Measurements from ENCODE around the gene CHAF1A.
A peak's percentile ranks its signal among the peaks of the same experiment; 100 is the strongest.

The CHAF1A gene, protein sequence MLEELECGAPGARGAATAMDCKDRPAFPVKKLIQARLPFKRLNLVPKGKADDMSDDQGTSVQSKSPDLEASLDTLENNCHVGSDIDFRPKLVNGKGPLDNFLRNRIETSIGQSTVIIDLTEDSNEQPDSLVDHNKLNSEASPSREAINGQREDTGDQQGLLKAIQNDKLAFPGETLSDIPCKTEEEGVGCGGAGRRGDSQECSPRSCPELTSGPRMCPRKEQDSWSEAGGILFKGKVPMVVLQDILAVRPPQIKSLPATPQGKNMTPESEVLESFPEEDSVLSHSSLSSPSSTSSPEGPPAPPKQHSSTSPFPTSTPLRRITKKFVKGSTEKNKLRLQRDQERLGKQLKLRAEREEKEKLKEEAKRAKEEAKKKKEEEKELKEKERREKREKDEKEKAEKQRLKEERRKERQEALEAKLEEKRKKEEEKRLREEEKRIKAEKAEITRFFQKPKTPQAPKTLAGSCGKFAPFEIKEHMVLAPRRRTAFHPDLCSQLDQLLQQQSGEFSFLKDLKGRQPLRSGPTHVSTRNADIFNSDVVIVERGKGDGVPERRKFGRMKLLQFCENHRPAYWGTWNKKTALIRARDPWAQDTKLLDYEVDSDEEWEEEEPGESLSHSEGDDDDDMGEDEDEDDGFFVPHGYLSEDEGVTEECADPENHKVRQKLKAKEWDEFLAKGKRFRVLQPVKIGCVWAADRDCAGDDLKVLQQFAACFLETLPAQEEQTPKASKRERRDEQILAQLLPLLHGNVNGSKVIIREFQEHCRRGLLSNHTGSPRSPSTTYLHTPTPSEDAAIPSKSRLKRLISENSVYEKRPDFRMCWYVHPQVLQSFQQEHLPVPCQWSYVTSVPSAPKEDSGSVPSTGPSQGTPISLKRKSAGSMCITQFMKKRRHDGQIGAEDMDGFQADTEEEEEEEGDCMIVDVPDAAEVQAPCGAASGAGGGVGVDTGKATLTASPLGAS

DNA sequence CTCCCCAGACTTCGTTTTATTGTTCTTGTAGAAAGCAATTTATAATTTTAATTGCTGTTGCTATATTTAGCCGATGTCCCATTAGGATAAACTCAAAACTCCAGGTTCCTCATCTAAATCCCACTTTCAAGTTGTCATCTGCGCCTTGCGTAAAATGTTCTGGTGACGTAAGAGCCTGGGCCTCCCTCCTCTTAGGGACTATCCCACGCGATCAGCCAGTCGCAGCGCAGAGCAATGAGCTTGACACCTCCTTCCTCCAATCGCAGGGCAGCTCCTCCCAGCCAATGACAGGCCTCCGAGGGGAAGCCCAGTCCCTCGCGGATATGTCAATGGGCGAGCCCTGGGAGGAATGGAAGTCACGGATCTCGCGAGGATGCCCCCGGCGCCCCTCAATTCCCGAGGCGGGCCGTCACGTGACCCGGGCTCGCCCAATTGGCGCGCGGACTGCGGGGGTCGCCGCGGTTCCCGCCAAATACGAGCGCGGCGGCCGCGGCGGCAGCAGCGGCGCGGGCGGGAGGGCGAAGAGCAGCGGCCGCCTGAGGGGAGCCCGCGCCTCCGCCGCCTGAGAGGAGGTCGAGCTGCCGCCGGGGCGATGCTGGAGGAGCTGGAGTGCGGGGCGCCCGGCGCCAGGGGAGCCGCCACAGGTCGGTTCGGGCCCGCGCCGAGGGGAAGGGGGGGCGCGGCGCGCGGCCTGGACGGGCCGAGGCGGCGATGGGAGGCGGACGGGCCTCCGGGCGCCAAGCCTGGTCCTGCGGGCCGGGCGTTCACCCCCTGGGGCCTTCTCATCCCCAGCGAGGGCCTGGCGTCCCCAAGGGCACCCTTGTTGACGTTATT is at the start of gene CHAF1A:
Gene CHAF1A, plus strand, starts transcription at position 470 of the 834 bp plus-strand sequence. Its CDS starts 123 bp downstream, at position 593.
- Mint-ChIP-seq H3K27me3 (no peaks in the 10 kb centered on the region), H3K4me1 (peaks cover 49% of the 10 kb centered on the region), H3K4me3 (peak within 1 kb of the TSS; percentile 90), H3K36me3 (peaks cover 5% of the 10 kb centered on the region), H3K27ac (peak within 1 kb of the TSS; percentile 73), H3K9me3 (no peaks in the 10 kb centered on the region)
- peak; percentile 95 for ATAC-seq

DNA sequence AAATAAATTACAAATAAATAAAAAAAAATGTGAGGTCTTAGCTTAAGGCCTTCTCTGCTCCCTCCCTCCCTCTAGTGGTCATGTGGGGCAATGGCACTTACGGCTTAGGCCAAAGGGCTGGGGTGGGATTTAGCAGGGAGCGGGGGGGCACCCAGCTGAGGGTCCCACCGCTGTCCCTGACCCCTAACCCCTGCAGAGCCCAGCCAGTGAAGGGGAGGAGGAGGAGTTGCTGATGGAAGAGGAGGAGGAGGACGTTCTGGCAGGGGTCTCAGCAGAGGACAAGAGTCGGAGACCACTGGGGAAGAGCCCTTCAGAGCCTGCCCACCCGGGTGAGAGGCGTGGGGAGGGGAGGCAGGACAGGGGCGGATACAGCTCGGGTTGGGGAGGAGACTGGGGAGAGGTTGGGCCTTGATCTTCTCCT is 49.7 kb upstream of the CHAF1A start:
- no peak overlapping the region for H3K27ac Mint-ChIP-seq
- ATAC-seq = peak; percentile 67
- H3K4me3 Mint-ChIP-seq = no peak overlapping the region
- H3K27me3 Mint-ChIP-seq = no peaks in the 10 kb centered on the region
- H3K4me1 Mint-ChIP-seq = peaks cover 6% of the 10 kb centered on the region
- H3K36me3 Mint-ChIP-seq = peaks cover 38% of the 10 kb centered on the region
- no peaks in the 10 kb centered on the region for H3K9me3 Mint-ChIP-seq

DNA sequence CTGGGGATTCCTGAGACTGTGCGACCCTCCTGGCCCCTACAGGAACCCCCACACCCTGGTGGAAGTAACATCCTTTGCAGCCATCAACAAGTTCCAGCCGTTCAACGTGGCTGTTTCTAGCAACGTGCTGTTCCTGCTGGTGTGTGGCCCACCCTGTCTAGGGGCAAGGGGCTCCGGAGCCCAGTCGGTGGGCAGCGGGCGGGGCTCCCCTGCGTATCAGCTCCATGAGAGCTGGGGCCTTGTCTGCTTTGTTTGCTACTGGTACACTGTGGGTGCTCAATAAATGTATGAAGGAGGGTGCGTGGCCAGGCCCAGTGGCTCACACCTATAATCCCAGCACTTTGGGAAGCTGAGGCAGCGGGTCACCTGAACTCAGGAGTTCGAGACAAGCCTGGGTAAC is 48.2 kb upstream of the CHAF1A start:
- H3K36me3 Mint-ChIP-seq = peaks cover 38% of the 10 kb centered on the region

DNA sequence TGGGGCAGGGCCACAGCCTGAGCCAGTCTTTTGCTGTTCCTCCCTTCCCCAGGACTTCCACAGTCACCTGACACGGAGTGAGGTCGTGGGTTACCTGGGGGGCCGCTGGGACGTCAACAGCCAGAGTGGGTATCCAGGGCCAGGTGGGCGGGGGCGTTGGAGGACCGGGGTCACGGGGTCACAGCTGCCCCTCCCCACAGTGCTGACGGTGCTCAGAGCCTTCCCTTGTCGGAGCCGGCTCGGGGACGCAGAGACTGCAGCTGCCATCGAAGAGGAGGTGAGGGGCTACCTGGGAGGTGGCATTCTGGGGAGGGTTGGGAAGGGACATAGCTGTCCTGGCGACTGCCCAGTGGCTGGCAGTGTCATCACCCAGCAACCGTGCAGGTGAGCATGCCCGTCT is 47.5 kb upstream of the CHAF1A start:
- Mint-ChIP-seq H3K36me3 (peaks cover 35% of the 10 kb centered on the region), H3K4me3 (no peak overlapping the region), H3K27ac (no peak overlapping the region), H3K9me3 (no peaks in the 10 kb centered on the region), H3K27me3 (no peaks in the 10 kb centered on the region), H3K4me1 (peaks cover 6% of the 10 kb centered on the region)
- no peak for ATAC-seq

More for the DNA sequence above, 48.2 kb upstream of the CHAF1A start:
- Mint-ChIP-seq H3K27ac (no peak overlapping the region), H3K4me1 (peaks cover 6% of the 10 kb centered on the region), H3K9me3 (no peaks in the 10 kb centered on the region), H3K27me3 (no peaks in the 10 kb centered on the region), H3K4me3 (no peak overlapping the region)
- ATAC-seq = no peak

DNA sequence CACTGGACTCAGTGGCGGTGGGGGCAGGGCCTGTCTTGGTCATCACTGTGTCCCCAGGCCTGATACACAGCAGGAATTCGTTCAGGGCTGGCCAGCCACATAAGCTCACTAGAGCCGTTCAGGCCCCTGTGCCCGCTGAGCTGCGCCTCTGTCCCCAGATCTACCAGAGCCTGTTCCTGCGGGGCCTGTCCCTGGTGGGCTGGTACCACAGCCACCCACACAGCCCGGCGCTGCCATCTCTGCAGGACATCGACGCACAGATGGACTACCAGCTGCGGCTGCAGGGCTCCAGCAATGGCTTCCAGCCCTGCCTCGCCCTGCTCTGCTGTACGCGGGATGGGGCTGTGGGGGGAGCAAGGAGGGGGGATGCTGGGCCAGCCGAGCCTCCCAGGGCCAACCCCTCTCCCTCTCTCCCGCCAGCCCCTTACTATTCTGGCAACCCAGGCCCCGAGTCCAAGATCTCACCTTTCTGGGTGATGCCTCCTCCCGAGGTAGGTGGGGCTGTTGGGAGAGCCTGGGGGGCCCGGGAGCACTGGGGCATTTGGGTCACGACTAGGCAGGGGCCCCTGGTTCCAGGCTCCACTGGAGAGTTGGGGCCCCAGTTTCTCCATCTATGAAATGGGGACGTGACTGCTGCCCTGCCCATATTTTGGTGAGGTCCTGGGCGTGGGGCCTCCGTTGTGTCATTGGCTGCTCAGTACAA is 45.2 kb upstream of the CHAF1A start:
- Mint-ChIP-seq H3K27ac (no peak overlapping the region), H3K9me3 (no peaks in the 10 kb centered on the region), H3K36me3 (peaks cover 41% of the 10 kb centered on the region), H3K27me3 (no peaks in the 10 kb centered on the region), H3K4me3 (no peak overlapping the region), H3K4me1 (peaks cover 17% of the 10 kb centered on the region)
- ATAC-seq = no peak

DNA sequence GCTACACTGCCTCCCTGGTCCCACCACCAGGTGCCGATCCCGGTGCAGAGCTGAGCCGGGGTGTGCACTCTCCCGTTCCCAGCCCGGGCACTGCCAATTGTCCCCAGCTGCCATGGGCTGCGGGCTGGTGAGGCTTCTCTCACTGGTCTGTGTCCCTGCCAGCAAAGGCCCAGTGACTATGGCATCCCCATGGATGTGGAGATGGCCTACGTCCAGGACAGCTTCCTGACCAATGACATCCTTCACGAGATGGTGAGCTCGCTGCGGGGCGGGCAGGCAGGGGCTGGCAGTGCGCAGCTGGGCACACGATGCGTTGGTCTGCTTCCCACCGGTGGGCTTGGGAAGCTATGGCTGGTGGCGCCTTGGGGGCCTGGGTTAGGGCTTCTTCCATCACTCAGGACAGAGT is 44.5 kb upstream of the CHAF1A start:
- Mint-ChIP-seq H3K27me3 (no peaks in the 10 kb centered on the region), H3K4me3 (no peak overlapping the region), H3K4me1 (peaks cover 11% of the 10 kb centered on the region), H3K9me3 (no peaks in the 10 kb centered on the region), H3K27ac (no peak overlapping the region), H3K36me3 (peaks cover 36% of the 10 kb centered on the region)
- no peak for ATAC-seq

DNA sequence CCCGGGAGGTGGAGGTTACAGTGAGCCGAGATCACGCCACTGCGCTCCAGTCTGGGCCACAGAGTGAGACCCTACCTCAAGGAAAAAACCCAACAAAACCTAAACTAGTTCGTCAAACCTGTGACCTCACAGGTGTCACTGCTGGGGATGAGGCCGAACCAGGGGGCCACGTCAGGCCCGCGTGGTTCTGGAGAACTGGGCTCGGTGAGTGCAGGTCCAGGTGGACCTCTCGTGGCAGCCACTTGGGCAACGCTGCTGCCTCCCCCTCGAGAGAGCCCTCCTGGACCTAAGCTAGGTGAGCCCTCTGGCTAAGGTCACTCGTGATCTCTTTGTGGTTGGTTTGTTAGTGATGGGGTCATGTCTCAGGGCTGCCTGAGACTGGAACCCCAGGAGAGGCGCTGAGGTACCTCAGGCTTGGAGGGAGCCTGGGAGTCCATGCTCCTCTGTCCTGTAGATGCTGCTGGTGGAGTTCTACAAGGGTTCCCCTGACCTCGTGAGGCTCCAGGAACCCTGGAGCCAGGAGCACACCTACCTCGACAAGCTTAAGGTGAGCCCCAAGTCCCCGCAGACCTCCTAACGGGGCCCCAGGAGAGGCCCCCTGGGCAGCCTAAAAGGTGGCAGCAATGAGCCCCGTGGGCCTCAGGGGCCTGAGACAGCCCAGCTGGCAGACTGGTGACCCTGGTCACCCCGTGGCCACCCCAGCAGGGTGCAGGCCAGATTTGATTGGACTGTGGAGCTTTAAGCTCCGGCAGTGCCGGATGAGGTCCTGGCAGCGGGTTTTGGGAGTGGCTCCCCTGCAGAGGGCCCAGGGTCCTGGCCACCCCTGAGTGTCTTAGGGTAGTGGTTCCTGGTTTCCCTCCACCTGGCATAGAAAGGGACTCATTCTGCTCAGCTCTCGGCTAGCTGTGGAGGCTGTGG is 43.5 kb upstream of the CHAF1A start:
- Mint-ChIP-seq H3K27me3 (no peaks in the 10 kb centered on the region), H3K4me1 (peaks cover 11% of the 10 kb centered on the region), H3K9me3 (no peaks in the 10 kb centered on the region), H3K27ac (peak overlapping the region; percentile 5), H3K36me3 (peaks cover 40% of the 10 kb centered on the region), H3K4me3 (no peak overlapping the region)
- no peak for ATAC-seq

DNA sequence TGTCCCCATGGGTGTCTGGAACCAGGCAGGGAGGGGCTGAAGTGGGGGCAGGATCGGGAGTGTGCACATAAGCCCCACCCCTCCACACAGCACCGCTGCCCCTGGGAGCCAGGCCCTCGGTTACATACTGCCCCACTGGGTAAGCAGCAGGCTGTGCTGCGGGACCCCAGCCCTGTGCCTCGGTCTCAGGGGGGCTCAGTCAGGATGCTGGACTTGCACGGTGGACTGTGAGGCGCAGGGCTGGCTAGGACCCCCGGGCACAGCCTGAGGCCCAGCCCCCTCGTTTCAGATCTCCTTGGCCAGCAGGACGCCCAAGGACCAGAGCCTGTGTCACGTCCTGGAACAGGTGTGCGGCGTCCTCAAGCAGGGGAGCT is 42.8 kb upstream of the CHAF1A start:
- Mint-ChIP-seq H3K9me3 (no peaks in the 10 kb centered on the region), H3K36me3 (peaks cover 33% of the 10 kb centered on the region), H3K27ac (no peak overlapping the region), H3K27me3 (no peaks in the 10 kb centered on the region), H3K4me1 (peaks cover 11% of the 10 kb centered on the region), H3K4me3 (no peak overlapping the region)
- no peak for ATAC-seq

DNA sequence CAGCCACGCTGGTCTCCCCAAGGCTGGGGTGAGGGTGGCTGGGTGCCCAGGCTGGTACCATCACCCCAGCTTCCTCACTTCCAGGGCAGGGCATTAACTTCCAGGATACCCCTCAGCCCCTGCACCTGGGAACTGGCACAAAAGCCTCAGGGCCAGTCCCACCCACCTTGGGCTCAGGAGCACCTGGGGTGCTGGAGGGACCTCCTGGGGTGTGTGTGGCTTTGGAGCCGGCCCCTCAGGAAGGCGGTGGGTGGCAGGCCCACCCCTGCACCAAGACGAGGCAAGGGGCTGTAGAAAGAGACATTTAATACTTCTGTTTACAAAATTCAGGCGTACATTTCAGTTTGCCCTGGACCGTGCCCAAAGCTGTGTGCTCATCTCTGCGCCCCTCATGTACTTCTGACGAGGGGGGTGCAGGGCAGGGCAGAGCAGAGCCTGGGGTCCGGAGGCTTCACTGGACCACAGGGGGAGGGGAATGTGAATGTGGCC is 42.3 kb upstream of the CHAF1A start:
- no peak overlapping the region for H3K27ac Mint-ChIP-seq
- no peak for ATAC-seq
- no peaks in the 10 kb centered on the region for H3K9me3 Mint-ChIP-seq
- H3K4me1 Mint-ChIP-seq = peaks cover 11% of the 10 kb centered on the region
- peaks cover 32% of the 10 kb centered on the region for H3K36me3 Mint-ChIP-seq
- H3K4me3 Mint-ChIP-seq = no peak overlapping the region
- no peaks in the 10 kb centered on the region for H3K27me3 Mint-ChIP-seq

DNA sequence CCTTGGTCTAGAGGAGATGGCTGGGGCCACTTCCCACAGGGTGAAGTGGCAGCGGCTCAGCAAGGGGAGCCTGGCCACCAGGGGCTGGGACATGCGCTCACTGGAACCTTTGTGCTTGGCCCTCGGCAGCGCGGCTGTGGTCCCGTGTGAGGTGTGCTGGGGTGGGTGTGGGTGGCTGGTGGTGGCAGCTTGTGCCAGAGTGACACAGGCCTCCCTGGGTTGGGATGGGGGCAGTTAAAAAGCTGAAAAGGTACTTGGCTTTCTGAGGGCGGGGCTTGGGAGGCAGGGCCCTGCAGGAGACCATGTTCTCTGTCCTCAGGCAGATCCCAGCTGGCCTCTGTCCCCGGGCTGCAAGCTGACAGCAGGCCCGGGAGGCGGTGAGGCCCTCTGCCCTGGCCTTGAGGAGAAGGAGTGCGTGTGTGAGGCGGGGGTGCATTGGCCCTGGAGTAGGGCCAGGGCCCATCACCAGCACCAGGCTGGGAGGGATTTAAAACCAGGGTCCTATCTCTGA is 41.7 kb upstream of the CHAF1A start:
- no peak overlapping the region for H3K27ac Mint-ChIP-seq
- peaks cover 11% of the 10 kb centered on the region for H3K4me1 Mint-ChIP-seq
- no peak for ATAC-seq

DNA sequence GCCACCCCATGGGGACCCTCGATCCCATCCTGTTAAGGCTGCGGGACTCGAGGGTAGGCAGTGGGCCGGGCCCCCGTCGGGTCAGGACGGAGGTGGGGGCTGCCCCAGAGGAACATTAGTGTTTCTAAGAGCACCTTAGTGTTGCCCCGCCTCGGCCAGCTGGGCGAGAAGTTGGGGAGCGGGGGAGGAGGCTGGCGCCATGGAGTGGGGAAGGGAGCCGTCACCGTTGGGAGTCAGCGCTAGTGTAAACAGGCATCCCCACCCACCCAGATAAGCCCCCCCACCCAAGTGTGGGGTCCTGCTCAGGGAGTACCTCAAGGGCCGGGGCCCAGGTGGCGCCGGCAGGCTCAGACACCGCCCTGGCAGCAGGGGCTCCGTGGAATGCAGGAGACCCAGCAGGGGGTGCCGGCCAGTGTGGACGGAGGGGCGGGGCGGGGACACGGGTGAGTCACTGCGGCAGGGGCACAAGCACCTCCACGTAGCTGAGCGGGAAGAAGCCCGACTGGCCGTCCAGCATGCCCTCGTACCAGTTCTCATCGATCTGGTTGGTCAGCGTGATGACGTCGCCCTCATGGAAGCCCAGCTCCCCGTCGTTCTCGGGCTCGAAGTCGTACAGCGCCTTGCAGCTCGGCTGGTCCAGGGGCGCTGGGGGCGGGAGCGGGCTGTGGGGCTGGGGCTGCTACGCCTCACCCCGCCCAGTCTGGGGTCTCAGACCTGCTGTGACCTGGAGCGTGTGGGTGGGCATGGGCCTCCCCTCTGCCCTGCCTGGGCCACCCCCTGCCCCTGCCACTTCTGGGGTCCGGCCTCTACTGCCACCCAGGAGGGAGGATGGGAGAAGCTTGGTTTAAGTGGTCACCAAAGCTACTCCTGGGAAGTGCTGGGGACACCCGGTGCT is 41.0 kb upstream of the CHAF1A start:
- H3K4me1 Mint-ChIP-seq = peaks cover 11% of the 10 kb centered on the region
- H3K27me3 Mint-ChIP-seq = no peaks in the 10 kb centered on the region
- H3K27ac Mint-ChIP-seq = no peak overlapping the region
- no peaks in the 10 kb centered on the region for H3K9me3 Mint-ChIP-seq
- no peak overlapping the region for H3K4me3 Mint-ChIP-seq
- no peak for ATAC-seq
- peaks cover 33% of the 10 kb centered on the region for H3K36me3 Mint-ChIP-seq

More for the DNA sequence above, 41.7 kb upstream of the CHAF1A start:
- no peaks in the 10 kb centered on the region for H3K27me3 Mint-ChIP-seq
- H3K9me3 Mint-ChIP-seq = no peaks in the 10 kb centered on the region
- no peak overlapping the region for H3K4me3 Mint-ChIP-seq
- peaks cover 32% of the 10 kb centered on the region for H3K36me3 Mint-ChIP-seq

DNA sequence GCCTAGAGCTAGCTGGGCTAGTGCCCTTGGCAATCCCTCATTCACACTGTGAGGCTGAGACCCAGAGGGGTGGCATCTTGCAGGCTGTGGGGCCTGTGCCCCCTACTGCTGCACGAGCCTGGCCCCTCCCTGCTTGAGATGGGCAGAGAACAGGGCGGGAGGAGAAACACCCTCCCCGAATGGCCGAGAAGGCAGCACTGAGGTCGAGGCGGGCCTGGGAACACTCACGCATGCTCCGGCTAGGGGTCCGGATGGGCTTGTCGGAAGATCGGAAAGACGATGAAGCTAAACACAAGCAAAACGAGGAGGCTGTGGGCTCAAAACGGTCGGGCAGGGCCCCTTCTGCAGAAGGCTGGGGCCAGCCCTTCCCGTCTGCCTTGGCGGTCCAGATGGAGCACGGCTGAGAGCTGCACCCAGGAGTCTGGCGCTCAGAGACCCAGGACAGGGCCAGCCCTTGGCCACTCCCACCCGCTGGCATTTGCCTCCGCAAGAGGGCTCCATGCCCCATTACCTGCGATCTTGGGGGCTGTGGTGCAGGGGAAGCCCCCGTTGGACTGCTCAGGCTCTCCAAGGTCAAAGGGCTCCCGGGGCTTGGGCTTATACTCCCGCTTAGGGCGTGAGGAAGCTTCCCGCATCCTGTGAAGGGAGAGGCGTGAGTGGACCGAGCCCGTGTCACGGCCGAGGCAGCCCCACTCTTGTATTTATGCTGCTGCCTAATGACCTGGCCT is 40.2 kb upstream of the CHAF1A start:
- no peak overlapping the region for H3K27ac Mint-ChIP-seq
- no peaks in the 10 kb centered on the region for H3K9me3 Mint-ChIP-seq
- ATAC-seq = no peak
- H3K36me3 Mint-ChIP-seq = peaks cover 38% of the 10 kb centered on the region
- H3K4me1 Mint-ChIP-seq = peaks cover 11% of the 10 kb centered on the region
- peak overlapping the region; percentile 7 for H3K4me3 Mint-ChIP-seq
- H3K27me3 Mint-ChIP-seq = no peaks in the 10 kb centered on the region

All from stimulated activated memory B cell treated with anti-CD40 and anti-IgM and Interleukin-4, amounts not matched to agents 10 μg/mL and 1 μg/mL and 100 μg/mL, for 72 hours (primary cell).